GM21528 (cell line): Measurements from ENCODE around the gene TRIM69.
A peak's percentile ranks its signal among the peaks of the same experiment; 100 is the strongest.
"Not testable (repeated sequence)": the region's sequence is repeated elsewhere in the genome, so short reads cannot be mapped to it uniquely, and the experiment has no call there.

ENCODE experiments used
- ATAC-seq: cut with Tn5 transposase; IDR thresholded peaks from one replicate; pipeline ENCODE4 v1.9.1; 2021; ENCODE audit warnings: mild to moderate bottlenecking, moderate library complexity; ENCODE audit not compliant: unreplicated experiment, low FRiP score

TRIM69 gene

DNA sequence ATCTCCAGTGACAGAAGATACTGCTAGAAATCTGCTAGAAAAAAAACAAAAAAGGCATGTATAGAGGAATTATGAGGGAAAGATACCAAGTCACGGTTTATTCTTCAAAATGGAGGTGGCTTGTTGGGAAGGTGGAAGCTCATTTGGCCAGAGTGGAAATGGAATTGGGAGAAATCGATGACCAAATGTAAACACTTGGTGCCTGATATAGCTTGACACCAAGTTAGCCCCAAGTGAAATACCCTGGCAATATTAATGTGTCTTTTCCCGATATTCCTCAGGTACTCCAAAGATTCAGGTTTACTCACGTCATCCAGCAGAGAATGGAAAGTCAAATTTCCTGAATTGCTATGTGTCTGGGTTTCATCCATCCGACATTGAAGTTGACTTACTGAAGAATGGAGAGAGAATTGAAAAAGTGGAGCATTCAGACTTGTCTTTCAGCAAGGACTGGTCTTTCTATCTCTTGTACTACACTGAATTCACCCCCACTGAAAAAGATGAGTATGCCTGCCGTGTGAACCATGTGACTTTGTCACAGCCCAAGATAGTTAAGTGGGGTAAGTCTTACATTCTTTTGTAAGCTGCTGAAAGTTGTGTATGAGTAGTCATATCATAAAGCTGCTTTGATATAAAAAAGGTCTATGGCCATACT lies 21.1 kb upstream of the TRIM69 start:
- no peak for ATAC-seq

DNA sequence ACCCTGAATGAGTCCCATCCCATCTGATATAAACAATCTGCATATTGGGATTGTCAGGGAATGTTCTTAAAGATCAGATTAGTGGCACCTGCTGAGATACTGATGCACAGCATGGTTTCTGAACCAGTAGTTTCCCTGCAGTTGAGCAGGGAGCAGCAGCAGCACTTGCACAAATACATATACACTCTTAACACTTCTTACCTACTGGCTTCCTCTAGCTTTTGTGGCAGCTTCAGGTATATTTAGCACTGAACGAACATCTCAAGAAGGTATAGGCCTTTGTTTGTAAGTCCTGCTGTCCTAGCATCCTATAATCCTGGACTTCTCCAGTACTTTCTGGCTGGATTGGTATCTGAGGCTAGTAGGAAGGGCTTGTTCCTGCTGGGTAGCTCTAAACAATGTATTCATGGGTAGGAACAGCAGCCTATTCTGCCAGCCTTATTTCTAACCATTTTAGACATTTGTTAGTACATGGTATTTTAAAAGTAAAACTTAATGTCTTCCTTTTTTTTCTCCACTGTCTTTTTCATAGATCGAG lies 20.5 kb upstream of the TRIM69 start:
- no peak for ATAC-seq

DNA sequence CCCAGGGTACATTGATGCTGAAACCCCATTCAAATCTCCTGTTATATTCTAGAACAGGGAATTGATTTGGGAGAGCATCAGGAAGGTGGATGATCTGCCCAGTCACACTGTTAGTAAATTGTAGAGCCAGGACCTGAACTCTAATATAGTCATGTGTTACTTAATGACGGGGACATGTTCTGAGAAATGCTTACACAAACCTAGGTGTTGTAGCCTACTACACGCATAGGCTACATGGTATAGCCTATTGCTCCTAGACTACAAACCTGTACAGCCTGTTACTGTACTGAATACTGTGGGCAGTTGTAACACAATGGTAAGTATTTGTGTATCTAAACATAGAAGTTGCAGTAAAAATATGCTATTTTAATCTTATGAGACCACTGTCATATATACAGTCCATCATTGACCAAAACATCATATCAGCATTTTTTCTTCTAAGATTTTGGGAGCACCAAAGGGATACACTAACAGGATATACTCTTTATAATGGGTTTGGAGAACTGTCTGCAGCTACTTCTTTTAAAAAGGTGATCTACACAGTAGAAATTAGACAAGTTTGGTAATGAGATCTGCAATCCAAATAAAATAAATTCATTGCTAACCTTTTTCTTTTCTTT lies 19.2 kb upstream of the TRIM69 start:
- ATAC-seq: no peak

DNA sequence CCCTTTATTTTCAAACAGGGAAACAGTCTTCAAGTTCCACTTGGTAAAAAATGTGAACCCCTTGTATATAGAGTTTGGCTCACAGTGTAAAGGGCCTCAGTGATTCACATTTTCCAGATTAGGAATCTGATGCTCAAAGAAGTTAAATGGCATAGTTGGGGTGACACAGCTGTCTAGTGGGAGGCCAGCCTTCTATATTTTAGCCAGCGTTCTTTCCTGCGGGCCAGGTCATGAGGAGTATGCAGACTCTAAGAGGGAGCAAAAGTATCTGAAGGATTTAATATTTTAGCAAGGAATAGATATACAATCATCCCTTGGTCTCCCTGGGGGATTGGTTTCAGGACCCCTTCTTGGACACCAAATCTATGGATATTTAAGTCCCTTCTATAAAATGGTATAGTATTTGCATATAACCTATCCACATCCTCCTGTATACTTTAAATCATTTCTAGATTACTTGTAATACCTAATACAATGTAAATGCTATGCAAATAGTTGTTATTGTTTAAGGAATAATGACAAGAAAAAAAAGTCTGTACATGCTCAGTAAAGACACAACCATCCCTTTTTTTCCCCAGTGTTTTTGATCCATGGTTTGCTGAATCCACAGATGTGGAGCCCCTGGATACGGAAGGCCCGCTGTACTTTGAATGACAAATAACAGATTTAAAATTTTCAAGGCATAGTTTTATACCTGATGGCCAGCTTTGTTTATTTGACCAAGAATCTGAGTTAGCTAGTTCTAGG lies 18.0 kb upstream of the TRIM69 start:
- ATAC-seq: no peak

DNA sequence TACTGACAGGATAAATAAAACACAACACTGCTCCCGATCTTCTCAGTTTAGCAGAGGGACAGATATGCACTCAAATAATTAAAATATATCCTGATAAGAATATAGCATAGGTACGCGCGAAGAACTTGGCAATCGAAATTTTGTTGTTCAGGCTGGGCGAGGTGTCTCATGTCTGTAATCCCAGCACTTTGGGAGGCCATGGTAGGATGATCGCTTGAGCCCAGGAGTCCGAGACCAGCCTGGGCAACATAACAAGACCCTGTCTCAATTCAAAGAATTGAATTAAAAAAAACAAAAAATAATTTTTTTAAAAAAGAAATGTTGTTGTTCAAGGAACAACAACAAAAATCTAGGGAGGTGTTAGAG lies 17.4 kb upstream of the TRIM69 start:
- no peak for ATAC-seq

DNA sequence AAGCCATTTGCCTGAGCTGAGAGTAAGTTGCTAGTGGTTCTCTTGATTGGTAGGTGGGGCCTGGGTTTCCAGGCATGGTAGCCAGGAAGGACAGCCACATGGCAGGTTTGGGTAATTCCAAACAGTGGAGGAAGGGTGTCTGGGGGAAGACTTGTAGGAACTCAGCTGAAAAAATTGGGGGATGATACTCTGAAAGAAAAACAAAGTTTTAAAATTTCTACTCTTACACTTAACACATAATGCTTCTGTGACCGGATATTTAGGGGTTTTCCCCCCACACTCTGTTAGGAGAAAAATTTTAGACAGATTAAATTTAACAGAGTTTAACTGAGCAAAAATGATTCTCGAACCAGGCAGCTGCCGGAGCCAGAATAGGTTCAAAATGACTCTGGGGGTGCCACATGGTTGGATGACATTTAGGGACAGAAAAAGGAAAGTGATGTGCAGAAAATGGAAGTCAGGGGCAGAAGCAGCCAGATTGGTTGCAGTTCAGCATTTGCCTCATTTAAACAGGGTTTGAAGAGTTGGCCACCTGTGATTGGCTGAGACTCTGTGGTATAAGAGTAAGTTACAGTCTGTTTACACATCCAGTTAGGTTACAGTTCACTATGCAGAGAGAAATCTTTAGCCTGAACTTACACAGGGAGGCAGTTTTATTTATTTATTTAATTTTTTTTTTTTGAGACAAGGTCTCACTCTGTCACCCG lies 16.9 kb upstream of the TRIM69 start:
- peak; percentile 45 for ATAC-seq

DNA sequence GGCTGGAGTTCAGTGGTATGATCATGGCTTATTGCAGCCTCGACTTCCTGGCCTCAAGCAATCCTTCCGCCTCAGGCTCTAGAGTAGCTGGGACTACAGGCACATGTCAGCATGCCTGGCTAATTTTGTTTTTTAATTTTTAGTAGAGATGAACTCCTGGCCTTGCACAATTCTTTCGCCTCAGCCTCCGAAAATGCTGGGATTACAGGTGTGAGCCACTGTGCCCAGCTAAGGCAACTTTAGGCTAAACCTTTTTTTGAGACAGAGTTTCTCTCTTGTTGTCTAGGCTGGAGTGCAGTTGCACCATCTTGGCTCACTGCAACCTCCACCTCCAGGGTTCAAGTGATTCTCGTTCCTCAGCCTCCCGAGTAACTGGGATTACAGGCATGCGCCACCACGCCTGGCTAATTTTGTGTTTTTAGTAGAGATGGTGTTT lies 16.3 kb upstream of the TRIM69 start:
- ATAC-seq: not testable (repeated sequence)

DNA sequence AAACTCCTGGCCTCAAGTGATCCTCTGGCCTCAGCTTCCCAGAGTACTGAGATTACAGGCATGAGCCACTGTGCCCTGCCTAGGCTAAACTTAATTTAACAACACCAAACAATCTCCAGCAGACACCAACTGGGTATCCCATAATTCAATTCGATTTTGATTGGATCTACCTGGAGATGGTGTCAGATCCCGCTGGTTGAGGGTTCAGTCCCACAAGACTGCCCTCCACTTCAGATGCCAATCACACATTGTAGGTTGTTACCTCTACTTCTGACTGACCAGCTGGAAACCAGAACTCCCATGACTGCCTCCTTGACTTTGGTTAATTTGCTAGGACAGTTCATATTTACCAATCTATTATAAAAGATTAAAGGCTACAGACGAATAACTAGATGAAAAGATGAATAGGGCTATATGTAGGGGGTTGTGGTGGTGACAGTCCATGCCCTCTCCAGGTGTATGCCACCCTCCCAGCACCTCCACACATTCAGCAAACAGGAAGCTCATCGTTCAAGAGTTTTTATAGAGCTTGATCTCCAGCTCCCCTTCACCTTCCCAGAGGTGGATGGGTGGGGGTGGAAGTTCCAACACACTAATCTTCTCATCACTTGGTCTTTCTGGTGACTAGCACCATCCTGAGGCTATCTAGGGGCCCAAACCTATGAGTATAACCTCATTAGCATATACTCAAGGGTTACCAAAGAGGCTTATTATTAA lies 15.7 kb upstream of the TRIM69 start:
- ATAC-seq: no peak

DNA sequence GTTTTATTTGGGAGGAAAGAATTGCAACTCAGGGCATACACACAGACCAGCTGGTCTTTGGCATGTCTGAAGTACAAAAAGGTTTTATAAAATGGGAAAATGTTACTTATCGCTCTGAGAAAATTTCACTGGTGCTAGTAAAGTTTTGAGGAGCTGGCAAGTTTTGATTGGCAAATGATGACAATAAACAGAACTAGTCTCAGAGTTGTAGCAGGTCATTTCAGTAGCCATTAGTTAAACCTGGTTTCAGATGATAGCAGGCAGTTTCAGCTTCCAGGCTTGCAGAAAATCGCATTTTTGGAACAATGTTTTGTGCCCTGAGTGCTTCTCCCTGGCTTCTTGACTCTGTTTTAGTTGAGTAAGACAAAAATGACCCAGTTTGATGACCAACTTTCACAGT lies 14.3 kb upstream of the TRIM69 start:
- no peak for ATAC-seq

DNA sequence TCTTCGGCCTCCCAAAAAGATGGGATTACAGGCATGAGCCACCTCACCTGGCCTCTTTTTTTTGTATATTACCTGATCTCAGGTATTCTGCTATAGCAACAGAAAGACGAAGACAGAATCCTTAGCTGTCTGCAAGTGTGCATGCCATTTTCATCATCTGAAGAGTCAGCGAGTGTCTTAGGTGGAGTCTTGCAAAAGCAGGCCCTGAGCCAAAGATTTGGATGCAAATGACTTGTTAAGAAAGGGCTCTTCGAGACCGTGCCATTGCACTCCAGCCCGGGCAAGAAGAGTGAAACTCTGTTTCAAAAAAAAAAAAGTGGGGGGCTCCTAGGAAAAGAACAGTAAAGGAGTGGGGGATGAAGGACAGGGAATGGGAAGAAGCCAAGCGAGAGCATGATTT lies 10.2 kb upstream of the TRIM69 start:
- ATAC-seq: no peak

DNA sequence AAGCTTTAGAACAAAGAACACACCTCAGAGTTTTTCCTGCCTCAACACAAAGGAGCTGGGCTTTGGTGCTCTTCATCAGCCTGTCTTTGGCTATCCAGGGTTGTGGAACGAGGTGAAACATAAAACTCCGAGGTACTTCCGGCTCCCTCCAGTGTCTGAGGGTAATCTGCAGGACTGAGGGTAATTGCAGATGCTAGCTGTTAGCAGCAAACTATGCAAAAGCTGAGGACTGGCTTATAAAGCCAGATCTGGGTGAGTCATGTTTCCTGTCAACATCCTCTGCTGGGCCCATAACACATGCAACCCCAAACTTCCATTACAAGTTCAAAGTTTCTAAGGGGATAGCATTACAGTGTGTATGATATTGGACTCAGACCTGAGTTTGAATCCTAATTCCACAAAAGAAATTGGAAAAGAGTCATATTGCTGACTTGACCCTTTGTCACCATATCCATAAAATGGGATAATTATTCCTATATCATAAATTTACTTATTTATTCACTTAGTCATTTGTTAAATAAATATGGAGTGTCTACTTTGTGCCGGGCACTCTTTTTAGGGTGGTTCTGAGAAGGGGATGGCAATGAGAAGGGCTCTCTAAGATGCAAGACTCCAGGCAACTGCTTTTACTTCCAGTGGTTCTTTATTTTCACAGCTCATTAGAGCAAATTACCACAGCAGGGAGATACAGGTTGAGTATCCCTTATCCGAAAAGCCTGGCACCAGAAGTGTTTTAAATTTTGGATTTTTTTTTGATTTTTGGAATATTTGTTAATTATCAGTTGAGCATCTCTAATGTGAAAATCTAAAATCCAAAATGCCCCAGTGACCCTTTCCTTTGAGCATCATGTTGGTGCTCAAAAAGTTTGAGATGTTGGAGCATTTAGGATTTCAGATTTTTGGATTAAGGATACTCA lies 9.5 kb upstream of the TRIM69 start:
- peak; percentile 34 for ATAC-seq

DNA sequence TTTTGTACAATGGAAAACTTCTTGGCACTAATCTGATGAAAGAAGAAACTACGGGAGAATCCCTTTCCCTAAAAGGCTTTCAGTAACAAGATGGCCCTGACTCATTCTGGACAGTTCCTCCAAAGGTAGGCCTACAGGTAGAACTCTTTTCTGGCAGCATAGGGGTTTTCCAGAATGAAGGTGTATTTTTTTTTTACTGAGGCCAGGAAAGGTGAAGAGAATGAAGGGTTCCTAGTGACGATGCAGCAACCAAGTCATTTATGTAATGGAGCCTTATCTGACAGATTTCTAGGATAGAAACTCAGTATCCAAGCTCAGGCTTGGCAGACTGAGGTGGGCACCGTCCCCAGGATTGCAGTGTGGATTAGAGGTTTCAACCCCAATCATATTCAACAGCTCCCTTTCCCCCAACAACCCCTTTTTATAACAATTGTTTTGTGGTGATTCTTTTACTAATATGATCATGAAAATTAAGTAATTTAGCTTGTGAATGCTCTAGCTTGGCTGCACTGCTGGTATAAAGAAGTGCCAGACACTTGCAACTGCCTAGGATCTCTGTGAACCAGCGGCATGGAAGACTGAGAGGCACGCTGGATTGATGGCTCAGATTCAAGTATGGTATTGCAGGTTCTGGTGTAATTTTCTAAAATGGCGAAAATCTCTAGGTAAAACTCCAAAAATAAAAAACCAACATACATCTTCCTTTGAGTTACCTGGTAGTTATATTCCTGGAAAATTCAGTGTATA lies 8.7 kb upstream of the TRIM69 start:
- ATAC-seq: no peak

DNA sequence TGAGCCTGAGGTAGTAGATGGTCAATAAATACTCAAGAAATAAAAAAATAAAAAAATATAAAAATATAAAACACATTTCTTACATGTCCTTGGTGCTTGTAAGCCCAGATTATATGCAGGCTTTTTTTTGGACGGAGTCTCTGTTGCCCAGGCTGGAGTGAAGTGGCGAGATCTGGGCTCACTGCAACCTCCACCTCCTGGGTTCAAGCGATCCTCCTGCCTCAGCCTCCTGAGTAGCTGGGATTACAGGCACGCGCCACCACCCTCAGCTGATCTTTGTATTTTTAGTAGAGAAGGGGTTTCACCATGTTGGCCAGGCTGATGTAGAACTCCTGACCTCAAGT lies 8.1 kb upstream of the TRIM69 start:
- ATAC-seq: not testable (repeated sequence)

DNA sequence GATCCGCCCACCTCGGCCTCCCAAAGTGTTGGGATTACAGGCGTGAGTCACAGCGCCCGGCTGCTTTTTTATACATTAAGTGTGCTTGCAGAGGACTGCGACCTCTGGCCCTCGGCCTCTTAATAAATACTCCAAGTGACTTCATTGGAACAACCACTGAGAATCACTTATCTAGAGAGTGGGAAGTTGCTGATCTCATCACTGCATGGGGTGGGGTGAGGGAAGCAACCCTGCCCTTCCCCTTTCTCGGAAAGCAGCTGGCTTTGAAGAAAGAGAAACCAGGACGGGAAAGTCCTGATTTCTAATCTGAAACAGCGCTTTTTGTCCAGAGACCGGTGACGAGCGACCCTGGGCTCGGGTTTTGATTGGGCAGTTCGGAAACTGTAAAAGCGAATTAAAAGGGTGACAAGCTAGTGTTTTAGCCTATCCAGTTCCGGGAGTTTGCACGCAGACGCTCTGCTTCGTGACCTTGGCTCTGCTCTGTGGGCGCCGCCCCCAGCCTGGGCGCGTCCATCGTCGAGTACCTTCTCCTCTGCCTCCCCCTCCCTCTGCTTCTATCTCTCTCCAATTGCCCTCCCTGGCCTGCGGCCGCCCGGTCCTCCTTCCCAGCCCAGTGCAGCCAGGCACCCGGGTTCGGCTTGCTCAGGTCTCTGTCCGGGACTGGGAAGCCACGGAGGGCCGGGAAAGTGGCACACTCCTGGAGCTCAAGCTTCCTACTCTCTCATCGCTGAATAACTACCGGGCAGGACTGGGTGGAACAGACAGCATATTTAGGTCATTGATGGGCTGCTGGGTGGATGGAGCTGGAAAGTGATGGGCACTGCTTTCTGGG lies 7.5 kb upstream of the TRIM69 start:
- ATAC-seq: peak; percentile 72

DNA sequence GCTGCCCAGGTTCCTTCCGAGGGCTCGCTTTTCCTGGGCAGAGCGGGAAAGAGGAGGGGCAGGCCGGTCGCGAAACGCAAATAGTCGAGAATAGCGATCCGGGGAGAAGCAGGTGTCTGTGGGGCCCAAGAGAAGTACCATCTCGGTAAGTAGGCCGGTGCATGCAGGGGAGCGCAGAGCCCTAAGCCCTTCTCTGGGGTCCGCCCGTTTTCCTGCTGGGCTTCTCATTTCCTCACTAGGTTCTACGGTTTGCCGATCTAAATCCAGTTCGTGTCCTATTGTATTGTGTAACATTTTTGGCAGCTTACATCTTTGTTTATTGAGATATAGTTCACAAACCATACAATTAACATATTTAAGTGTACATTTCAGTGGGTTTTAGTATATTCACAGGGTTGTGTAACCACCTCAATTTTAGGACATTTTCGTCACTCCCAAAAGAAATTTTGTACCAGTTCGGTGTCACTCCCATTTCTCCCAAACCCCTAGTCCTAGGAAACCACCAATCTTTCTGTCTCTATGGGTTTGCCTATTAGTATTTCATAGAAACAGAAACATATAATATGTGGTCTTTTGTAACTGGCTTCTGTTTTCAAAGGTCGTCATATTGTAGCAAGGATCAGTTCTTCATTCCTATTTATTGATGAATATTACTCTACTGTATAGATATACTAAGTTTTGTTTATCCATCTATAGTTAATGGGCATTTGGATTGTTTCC lies 6.8 kb upstream of the TRIM69 start:
- ATAC-seq: peak; percentile 5

DNA sequence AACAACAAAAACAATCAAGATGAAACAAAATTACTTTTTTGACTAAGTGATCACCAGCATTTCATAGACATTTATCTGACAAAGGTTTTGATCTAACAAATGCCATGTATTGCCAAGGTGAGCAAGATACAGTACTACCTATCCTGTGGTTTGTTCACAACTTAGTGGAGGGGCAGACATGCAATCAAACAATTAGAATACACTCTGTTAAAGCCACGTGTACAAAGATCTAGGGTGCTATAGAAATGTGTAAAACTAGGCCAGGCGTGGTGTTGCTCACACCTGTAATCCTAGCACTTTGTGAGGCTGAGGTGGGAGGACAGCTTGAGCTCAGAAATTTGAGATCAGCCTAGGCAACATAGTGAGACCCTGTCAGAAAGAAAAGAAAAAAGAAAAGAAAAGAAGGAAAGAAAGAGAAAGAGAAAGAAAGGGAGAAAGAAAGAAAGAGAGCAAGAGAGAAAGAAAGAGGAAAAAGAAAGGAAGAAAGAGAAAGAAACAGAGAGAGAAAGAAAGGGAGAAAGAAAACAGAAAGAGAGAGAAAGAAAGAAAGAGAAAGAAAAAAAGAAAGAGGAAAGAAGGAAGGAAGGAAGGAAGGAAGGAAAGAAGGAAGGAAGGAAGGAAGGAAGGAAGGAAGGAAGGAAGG lies 1.4 kb upstream of the TRIM69 start:
- no peak for ATAC-seq
